Glutamatergic neuron (in vitro differentiated cells): ENCODE data around the gene UNC5C. TPM values are rescaled to one million over a fixed set of nuclear protein-coding genes. Genes with fewer than 3 reads are reported as not detected.

Experiments used
- DNase-seq: peaks from one replicate; pipeline ENCODE4 v3.0.0; 2022
- H3K27ac Mint-ChIP-seq: one replicate; pipeline ENCODE4 v1.8.0; 2020; ENCODE audit warnings: mild to moderate bottlenecking, mixed read lengths, inconsistent platforms; ENCODE audit not compliant: unreplicated experiment
- H3K27me3 Mint-ChIP-seq: one replicate; pipeline ENCODE4 v1.8.0; 2020; ENCODE audit warnings: mild to moderate bottlenecking, moderate library complexity, mixed read lengths, inconsistent platforms; ENCODE audit not compliant: unreplicated experiment
- H3K36me3 Mint-ChIP-seq: one replicate; pipeline ENCODE4 v1.8.0; 2020; ENCODE audit warnings: mild to moderate bottlenecking, mixed read lengths, inconsistent platforms; ENCODE audit not compliant: unreplicated experiment
- H3K4me1 Mint-ChIP-seq: one replicate; pipeline ENCODE4 v1.8.0; 2020; ENCODE audit warnings: mild to moderate bottlenecking, low read depth, mixed read lengths, inconsistent platforms; ENCODE audit not compliant: unreplicated experiment
- H3K4me3 Mint-ChIP-seq: one replicate; pipeline ENCODE4 v1.8.0; 2020; ENCODE audit warnings: mild to moderate bottlenecking, mixed read lengths, inconsistent platforms; ENCODE audit not compliant: unreplicated experiment
- H3K9me3 Mint-ChIP-seq: one replicate; pipeline ENCODE4 v1.8.0; 2020; ENCODE audit warnings: mild to moderate bottlenecking, moderate library complexity, mixed read lengths, inconsistent platforms; ENCODE audit not compliant: unreplicated experiment
- CTCF ChIP-seq: fragments of 200-600 bp; sonication (generic); IDR thresholded peaks from one replicate; pipeline ENCODE4 v1.5.0; 2021; ENCODE audit not compliant: partially characterized antibody, unreplicated experiment
- total RNA-seq: library from RNA; stranded (reverse); fragmentation: NEBNext Ultra II Directional; extraction: Animal tissue kit (Norgen Biotek cat#: 25700); gene quantifications from one replicate; pipeline ENCODE4 v1.2.1, GENCODE V29; 2021; ENCODE audit not compliant: unreplicated experiment

UNC5C gene
- total RNA-seq, 1 donor from 2014 or later: 41.2 TPM

DNA sequence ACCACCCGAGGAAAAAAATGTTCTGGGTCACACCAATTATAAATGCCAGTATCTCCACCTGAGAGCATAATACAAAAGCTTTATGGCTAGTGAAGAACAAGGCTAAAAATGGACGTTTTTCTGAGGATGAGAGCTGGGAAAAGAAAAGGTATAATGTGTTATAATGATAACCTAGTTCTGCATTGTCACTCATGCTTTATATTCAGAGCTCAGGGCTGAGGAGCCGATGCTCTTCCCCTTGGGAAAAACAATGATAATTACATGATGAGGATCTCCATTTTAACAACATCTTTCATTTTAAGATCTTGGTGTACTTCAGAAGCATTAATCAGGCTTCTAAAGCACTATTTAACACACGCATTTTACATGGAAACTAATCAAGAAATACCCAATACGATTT, 333.7 kb downstream of the UNC5C start:
- no peak for TF ChIP-seq CTCF
- Mint-ChIP-seq H3K9me3 (peaks cover 4% of the 10 kb centered on the region), H3K4me3 (peak overlapping the region; percentile 55), H3K27me3 (no peaks in the 10 kb centered on the region), H3K36me3 (peaks cover 5% of the 10 kb centered on the region), H3K4me1 (peaks cover 47% of the 10 kb centered on the region), H3K27ac (peak overlapping the region; percentile 94)
- DNase-seq: no peak

DNA sequence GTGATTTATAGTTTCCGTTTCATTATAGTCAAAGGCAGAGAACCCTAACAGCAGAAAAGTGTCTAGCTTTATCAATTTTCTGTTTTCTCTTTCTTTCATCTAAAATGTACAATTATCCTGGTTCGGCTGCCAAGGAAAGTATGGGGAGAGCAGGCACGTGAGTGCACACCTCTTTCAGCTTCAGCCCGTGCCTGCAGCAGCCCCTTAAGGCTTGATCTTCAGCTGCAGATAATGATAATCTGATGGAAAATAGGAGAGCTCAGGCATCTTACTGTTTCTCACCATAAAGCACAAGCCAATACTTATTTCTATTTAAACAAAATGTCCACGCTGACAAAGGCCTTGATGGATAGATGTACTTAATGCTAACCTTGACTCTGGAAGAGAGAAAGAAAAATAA, 334.4 kb downstream of the UNC5C start:
- H3K27ac Mint-ChIP-seq: peak overlapping the region; percentile 94
- DNase-seq: no peak
- H3K4me1 Mint-ChIP-seq: peaks cover 49% of the 10 kb centered on the region
- peaks cover 4% of the 10 kb centered on the region for H3K9me3 Mint-ChIP-seq
- H3K27me3 Mint-ChIP-seq: no peaks in the 10 kb centered on the region
- peaks cover 5% of the 10 kb centered on the region for H3K36me3 Mint-ChIP-seq
- H3K4me3 Mint-ChIP-seq: peak overlapping the region; percentile 16
- TF ChIP-seq CTCF: no peak

DNA sequence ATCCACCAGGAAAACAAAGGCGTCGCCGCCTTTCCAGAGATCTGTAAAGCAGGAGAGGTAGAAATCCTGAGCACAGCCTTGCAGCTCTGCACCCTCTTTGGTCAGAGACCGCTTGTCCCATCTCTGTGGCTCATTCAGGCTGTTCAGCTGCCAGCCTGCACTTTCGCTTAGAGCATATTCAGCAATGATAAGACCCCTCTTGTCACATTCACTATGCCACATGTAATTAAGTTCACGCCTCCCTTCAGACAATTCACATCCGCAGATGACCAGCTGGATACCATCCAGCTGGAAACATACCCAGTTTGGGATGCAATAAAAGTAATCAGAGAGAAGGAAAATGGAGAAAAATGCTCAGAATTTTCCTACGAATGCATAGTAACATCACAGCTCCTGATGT, 335.4 kb downstream of the UNC5C start:
- no peaks in the 10 kb centered on the region for H3K36me3 Mint-ChIP-seq
- peaks cover 4% of the 10 kb centered on the region for H3K9me3 Mint-ChIP-seq
- no peaks in the 10 kb centered on the region for H3K27me3 Mint-ChIP-seq
- H3K27ac Mint-ChIP-seq: peak overlapping the region; percentile 20
- no peak for DNase-seq
- no peak overlapping the region for H3K4me3 Mint-ChIP-seq
- peaks cover 49% of the 10 kb centered on the region for H3K4me1 Mint-ChIP-seq
- no peak for TF ChIP-seq CTCF

DNA sequence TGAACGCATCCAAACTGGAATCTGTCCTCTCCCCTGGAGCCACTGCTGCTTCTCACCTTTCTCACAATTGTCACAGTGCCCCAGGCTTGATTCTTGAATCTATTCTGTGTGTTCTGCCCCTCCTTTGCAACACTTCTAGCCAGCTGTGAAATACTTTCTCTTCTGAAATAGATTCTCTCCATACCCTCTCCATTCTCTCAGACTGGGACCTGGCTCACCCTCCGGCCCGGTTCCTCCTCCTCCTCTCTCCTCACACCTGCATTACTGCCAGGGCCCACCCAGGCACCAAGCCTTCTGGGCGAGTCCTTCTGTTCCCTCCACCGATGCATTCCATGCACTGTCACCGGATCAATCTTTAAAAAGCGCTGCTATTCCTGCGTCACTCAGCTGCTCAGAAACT, 336.1 kb downstream of the UNC5C start:
- Mint-ChIP-seq H3K27ac (no peak overlapping the region), H3K36me3 (no peaks in the 10 kb centered on the region)

DNA sequence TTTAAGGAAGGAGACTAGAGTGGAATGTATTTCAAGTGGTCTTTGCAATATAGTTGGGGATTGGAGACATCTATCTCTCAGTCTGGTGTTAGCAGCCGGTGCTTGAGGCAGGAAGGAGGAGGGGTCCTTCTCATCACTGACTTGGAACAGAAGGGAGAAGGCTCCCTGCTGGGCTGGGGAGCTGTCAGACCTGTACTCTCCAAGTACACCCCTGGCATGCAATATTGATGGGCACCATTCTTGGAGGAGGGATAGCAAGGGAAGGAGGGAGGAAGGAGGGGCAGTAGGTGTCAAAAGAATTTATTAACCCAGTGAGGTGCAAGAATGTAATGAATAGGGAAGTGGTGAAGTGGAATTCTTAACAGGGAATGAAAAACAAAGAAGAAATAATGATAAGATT, 338.8 kb downstream of the UNC5C start:
- peaks cover 32% of the 10 kb centered on the region for H3K4me1 Mint-ChIP-seq
- H3K36me3 Mint-ChIP-seq: no peaks in the 10 kb centered on the region
- no peak overlapping the region for H3K4me3 Mint-ChIP-seq
- H3K9me3 Mint-ChIP-seq: peaks cover 2% of the 10 kb centered on the region
- no peak for DNase-seq
- no peak overlapping the region for H3K27ac Mint-ChIP-seq
- no peak for TF ChIP-seq CTCF
- H3K27me3 Mint-ChIP-seq: no peaks in the 10 kb centered on the region

More for the DNA sequence above, 336.1 kb downstream of the UNC5C start:
- Mint-ChIP-seq H3K4me3 (no peak overlapping the region), H3K4me1 (peaks cover 49% of the 10 kb centered on the region), H3K27me3 (no peaks in the 10 kb centered on the region), H3K9me3 (peaks cover 4% of the 10 kb centered on the region)
- no peak for TF ChIP-seq CTCF
- DNase-seq: no peak
